Skeletal muscle tissue (tissue), 4 donors: ENCODE data around the gene MRI1. TPM values are rescaled to one million over a fixed set of nuclear protein-coding genes. Genes with fewer than 3 reads are reported as not detected.
A peak's percentile ranks its signal among the peaks of the same experiment; 100 is the strongest.

Experiments used
- H3K27ac ChIP-seq: one replicate; pipeline ENCODE4 v1.7.0; 2013; ENCODE audit warnings: mild to moderate bottlenecking, low read depth, low read length, inconsistent platforms
- H3K27me3 ChIP-seq, 3 donors: one replicate each; pipeline ENCODE4 v1.7.0; 2013; ENCODE audit warnings: low read length in 3 of 3; ENCODE audit not compliant: control insufficient read depth in 3 of 3, insufficient read depth in 3 of 3
- H3K36me3 ChIP-seq, 3 donors: one replicate each; pipeline ENCODE4 v1.7.0; 2013; ENCODE audit warnings: low read length in 3 of 3; ENCODE audit not compliant: control insufficient read depth in 3 of 3, insufficient read depth in 3 of 3
- H3K4me1 ChIP-seq, 3 donors: one replicate each; pipeline ENCODE4 v1.7.0; 2013; ENCODE audit warnings: low read length in 3 of 3, mild to moderate bottlenecking in 3 of 3; ENCODE audit not compliant: control insufficient read depth in 3 of 3, insufficient read depth in 3 of 3
- H3K4me3 ChIP-seq, 3 donors: one replicate each; pipeline ENCODE4 v1.7.0; 2013; ENCODE audit warnings: low read length in 3 of 3
- H3K9ac ChIP-seq, 3 donors: one replicate each; pipeline ENCODE4 v1.7.0; 2013; ENCODE audit warnings: low read length in 3 of 3, mild to moderate bottlenecking in 3 of 3, moderate library complexity in 2 of 3, low read depth in 1 of 3
- H3K9me3 ChIP-seq, 3 donors: one replicate each; pipeline ENCODE4 v1.7.0; 2013; ENCODE audit warnings: low read length in 3 of 3; ENCODE audit not compliant: control insufficient read depth in 3 of 3
- total RNA-seq: library from RNA; depleted of rRNA; stranded (reverse); fragments of >200 nt; gene quantifications from one replicate; pipeline ENCODE4 v1.2.3, GENCODE V29; 2014
- donor health status: Osteomylitis.

Gene MRI1
- total RNA-seq, 1 donor from 2014 or later: 16.2 TPM

DNA sequence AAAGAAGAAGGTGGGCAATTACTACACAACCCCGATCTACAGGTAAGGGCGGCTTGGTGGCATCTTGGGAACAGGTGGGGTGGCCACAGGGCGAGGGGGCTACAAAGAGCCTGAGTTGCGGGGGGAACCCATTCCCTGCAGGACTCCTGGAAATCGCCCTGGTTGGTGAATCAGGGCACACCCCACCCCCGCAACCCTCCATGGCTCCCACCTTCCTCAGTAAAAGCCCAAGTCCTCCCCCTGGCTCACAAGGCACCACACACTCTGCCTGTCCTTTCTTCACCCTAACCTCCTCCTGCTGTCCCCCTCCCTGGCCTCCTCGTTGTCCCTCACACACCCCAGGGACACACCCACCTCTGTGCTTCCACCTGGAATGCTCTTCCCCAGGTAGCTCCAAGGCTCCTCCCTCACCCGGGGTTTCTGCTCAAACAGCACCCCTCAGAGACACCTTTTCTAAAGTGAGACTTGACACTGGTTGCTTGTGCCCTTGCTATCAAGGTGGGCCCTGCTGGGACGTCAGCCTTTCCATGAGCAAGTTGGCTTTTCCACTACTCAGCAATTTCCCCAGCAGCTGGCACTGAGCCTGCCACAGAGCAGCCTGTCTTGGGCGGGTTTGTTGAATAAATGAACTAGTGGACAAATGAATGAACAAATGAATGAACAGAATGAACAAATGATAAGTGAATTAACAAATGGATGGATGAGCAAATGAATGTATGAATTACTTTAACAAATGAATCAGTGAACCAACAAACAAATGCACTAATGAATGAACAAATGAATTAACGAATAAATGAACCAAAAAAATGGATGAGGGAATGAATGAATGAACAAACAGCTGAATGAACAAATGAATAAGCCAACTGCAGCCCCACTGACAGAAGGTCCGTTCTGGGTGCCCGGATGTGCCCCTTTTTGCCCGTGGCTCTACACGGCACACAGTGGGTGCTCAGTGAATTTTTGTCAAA, 6.2 kb upstream of the MRI1 start:
- no peak overlapping the region for H3K9ac ChIP-seq
- peaks cover 65 to 71% (median 69%) of the 10 kb centered on the region in 3 donors for H3K36me3 ChIP-seq
- H3K27me3 ChIP-seq: no peaks in the 10 kb centered on the region
- H3K4me1 ChIP-seq: no peaks in the 10 kb centered on the region
- no peak overlapping the region for H3K4me3 ChIP-seq
- H3K9me3 ChIP-seq: no peaks in the 10 kb centered on the region
- no peak overlapping the region for H3K27ac ChIP-seq

DNA sequence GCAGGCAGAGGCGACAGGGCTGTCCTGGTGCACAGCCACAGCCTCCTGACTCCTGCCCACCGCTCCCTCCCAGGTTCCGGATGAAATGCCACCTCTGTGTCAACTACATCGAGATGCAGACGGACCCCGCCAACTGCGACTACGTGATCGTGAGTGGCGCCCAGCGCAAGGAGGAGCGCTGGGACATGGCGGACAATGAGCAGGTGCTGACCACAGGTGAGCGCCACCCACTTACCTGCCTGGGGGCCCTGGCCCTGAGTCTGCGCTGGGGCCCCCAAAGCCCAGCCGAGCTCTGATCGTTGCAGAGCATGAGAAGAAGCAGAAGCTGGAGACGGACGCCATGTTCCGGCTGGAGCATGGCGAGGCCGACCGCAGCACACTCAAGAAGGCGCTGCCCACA, 5.5 kb upstream of the MRI1 start:
- peaks cover 68 to 70% (median 68%) of the 10 kb centered on the region in 3 donors for H3K36me3 ChIP-seq
- H3K4me1 ChIP-seq: peaks cover 0 to under 1% (median 0%) of the 10 kb centered on the region in 3 donors
- H3K27me3 ChIP-seq: no peaks in the 10 kb centered on the region
- no peaks in the 10 kb centered on the region for H3K9me3 ChIP-seq
- H3K27ac ChIP-seq: no peak overlapping the region
- H3K4me3 ChIP-seq: no peak overlapping the region
- H3K9ac ChIP-seq: no peak overlapping the region

GRCh38 chr19:13761423-13761822, 2.9 kb upstream of the MRI1 start:
- Histone ChIP-seq H3K4me3 (no peak overlapping the region), H3K36me3 (peaks cover 51 to 53% (median 52%) of the 10 kb centered on the region in 3 donors), H3K9ac (no peak overlapping the region), H3K27me3 (no peaks in the 10 kb centered on the region), H3K27ac (no peak overlapping the region), H3K9me3 (no peaks in the 10 kb centered on the region), H3K4me1 (peaks cover 7 to 15% (median 12%) of the 10 kb centered on the region in 3 donors)

- no peaks in the 10 kb centered on the region for H3K27me3 ChIP-seq
- no peak overlapping the region for H3K9ac ChIP-seq
- H3K4me1 ChIP-seq: peaks cover 7 to 15% (median 12%) of the 10 kb centered on the region in 3 donors
- H3K36me3 ChIP-seq: peaks cover 41 to 42% (median 41%) of the 10 kb centered on the region in 3 donors
- no peaks in the 10 kb centered on the region for H3K9me3 ChIP-seq
- no peak overlapping the region for H3K4me3 ChIP-seq
- H3K27ac ChIP-seq: no peak overlapping the region
Observed at GRCh38 chr19:13762635-13763235, 1.6 kb upstream of the MRI1 start.

GRCh38 chr19:13763265-13763664, 1.1 kb upstream of the MRI1 start:
- H3K4me1 ChIP-seq: peaks cover 7 to 15% (median 12%) of the 10 kb centered on the region in 3 donors
- H3K9me3 ChIP-seq: no peaks in the 10 kb centered on the region
- H3K4me3 ChIP-seq: no peak overlapping the region
- no peak overlapping the region for H3K27ac ChIP-seq
- H3K36me3 ChIP-seq: peaks cover 38 to 40% (median 39%) of the 10 kb centered on the region in 3 donors
- H3K9ac ChIP-seq: no peak overlapping the region
- no peaks in the 10 kb centered on the region for H3K27me3 ChIP-seq

GRCh38 chr19:13764821-13765394, 586 bp downstream of the MRI1 start:
- H3K27me3 ChIP-seq: no peaks in the 10 kb centered on the region
- H3K9me3 ChIP-seq: no peaks in the 10 kb centered on the region
- H3K9ac ChIP-seq: peak overlapping the region; percentile 56 to 85 (median 69)
- H3K4me1 ChIP-seq: peaks cover 7 to 15% (median 12%) of the 10 kb centered on the region in 3 donors
- H3K4me3 ChIP-seq: peak overlapping the region; percentile 71 to 88 (median 78)
- peaks cover 37 to 42% (median 37%) of the 10 kb centered on the region in 3 donors for H3K36me3 ChIP-seq
- H3K27ac ChIP-seq: no peak overlapping the region

- H3K9ac ChIP-seq: peak overlapping the region; percentile 56 to 85 (median 69)
- H3K4me3 ChIP-seq: peak overlapping the region; percentile 71 to 88 (median 78)
- peak overlapping the region; percentile 12 for H3K27ac ChIP-seq
- H3K36me3 ChIP-seq: peaks cover 31 to 41% (median 35%) of the 10 kb centered on the region in 3 donors
- H3K4me1 ChIP-seq: peaks cover 7 to 15% (median 12%) of the 10 kb centered on the region in 3 donors
- H3K27me3 ChIP-seq: no peaks in the 10 kb centered on the region
- H3K9me3 ChIP-seq: no peaks in the 10 kb centered on the region
Observed at GRCh38 chr19:13765395-13766094, 1.2 kb downstream of the MRI1 start.

- no peaks in the 10 kb centered on the region for H3K27me3 ChIP-seq
- H3K9me3 ChIP-seq: no peaks in the 10 kb centered on the region
- peaks cover 7 to 15% (median 12%) of the 10 kb centered on the region in 3 donors for H3K4me1 ChIP-seq
- peaks cover 27 to 38% (median 34%) of the 10 kb centered on the region in 3 donors for H3K36me3 ChIP-seq
- no peak overlapping the region for H3K27ac ChIP-seq
- no peak overlapping the region for H3K4me3 ChIP-seq
- no peak overlapping the region for H3K9ac ChIP-seq
Observed at GRCh38 chr19:13766095-13766481, 1.8 kb downstream of the MRI1 start.

GRCh38 chr19:13768510-13768909, 4.2 kb downstream of the MRI1 start:
- Histone ChIP-seq H3K9ac (no peak overlapping the region), H3K27me3 (no peaks in the 10 kb centered on the region), H3K9me3 (no peaks in the 10 kb centered on the region), H3K27ac (no peak overlapping the region), H3K4me3 (no peak overlapping the region), H3K4me1 (peaks cover 7 to 15% (median 12%) of the 10 kb centered on the region in 3 donors), H3K36me3 (peaks cover 20 to 26% (median 24%) of the 10 kb centered on the region in 3 donors)
